ENCODE results near the gene SLC2A8. TPM values are rescaled to one million over a fixed set of nuclear protein-coding genes. Genes with fewer than 3 reads are reported as not detected.

The SLC2A8 gene
- total RNA-seq, 4 donors from 2014 or later: 25.4 to 38.2 (median 29.9) TPM

DNA sequence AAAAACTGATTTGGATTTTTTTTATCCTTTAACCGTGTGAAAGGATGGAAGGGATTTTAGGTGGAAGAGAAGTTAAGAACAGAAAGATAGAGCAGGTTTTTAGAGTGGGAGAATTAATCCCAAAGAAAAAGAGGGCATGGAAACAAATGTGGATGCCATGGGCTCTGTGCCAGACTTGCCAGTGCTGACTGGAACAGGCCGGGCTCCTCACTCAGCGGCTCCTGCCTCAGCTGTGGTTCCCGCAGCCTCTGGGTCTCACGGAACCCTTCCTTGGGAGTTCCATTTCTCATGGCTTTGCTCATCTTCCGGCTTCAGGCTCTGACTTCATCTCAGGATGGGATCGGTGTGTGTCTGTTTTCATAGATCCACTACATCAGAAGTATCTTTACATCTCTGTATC is 30.4 kb upstream of the SLC2A8 start:
- intact Hi-C loops (cut with DNase I): no loop called here
- no peaks in the 10 kb centered on the region for H3K27me3 ChIP-seq
- no peak overlapping the region for H3K4me3 ChIP-seq (replicated peaks in 1 of 3)
- DNase-seq: no peak
- 93 to 94% methylated on average over 7 of the region's 7 CpGs for WGBS, 2 donors
- no peak overlapping the region for H3K27ac ChIP-seq
- H3K9me3 ChIP-seq: no peaks in the 10 kb centered on the region
- no peaks in the 10 kb centered on the region for H3K4me1 ChIP-seq
- H3K36me3 ChIP-seq: no peaks in the 10 kb centered on the region
- TF ChIP-seq POLR2A (IDR thresholded peaks at IDR 0.05): no peak
- TF ChIP-seq, protein P1, sequence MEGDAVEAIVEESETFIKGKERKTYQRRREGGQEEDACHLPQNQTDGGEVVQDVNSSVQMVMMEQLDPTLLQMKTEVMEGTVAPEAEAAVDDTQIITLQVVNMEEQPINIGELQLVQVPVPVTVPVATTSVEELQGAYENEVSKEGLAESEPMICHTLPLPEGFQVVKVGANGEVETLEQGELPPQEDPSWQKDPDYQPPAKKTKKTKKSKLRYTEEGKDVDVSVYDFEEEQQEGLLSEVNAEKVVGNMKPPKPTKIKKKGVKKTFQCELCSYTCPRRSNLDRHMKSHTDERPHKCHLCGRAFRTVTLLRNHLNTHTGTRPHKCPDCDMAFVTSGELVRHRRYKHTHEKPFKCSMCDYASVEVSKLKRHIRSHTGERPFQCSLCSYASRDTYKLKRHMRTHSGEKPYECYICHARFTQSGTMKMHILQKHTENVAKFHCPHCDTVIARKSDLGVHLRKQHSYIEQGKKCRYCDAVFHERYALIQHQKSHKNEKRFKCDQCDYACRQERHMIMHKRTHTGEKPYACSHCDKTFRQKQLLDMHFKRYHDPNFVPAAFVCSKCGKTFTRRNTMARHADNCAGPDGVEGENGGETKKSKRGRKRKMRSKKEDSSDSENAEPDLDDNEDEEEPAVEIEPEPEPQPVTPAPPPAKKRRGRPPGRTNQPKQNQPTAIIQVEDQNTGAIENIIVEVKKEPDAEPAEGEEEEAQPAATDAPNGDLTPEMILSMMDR (IDR thresholded peaks at IDR 0.05): no peak

DNA sequence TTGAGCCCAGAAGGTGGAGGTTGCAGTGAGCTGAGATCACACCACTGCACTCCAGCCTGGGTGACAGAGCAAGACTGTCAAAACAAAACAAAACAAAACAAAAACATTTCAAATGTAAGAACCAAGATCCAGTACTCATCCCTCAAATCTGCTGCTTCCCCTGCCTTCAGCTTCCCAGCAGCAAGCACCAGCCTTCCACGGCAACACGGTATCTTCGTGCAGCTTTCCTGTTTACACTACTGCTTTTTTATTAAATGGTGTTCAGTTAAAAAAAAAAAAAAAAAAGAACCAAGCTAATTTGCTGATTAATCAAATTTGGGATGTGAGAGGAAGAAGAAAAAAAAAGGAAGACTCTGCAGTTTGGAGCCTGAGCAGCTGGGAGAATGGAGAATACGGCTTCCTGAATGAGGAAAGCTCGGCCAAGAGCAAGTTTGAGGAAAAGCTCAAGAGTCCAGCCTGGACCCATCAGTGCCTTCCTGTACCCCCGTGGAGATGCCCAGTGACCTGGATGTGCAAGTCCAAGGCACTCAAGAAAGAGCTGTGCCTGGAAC is 28.0 kb upstream of the SLC2A8 start:
- no peak overlapping the region for H3K4me3 ChIP-seq (replicated peaks in 1 of 3)
- no peak for TF ChIP-seq POLR2A (IDR thresholded peaks at IDR 0.05)
- TF ChIP-seq, protein P1 (IDR thresholded peaks at IDR 0.05): no peak
- H3K36me3 ChIP-seq: no peaks in the 10 kb centered on the region
- intact Hi-C loops (cut with DNase I): no loop called here
- no peaks in the 10 kb centered on the region for H3K27me3 ChIP-seq
- H3K4me1 ChIP-seq: no peaks in the 10 kb centered on the region
- no peak for DNase-seq
- H3K9me3 ChIP-seq: no peaks in the 10 kb centered on the region
- no peak overlapping the region for H3K27ac ChIP-seq
- 71 to 76% methylated on average over 6 of the region's 6 CpGs for WGBS, 2 donors

DNA sequence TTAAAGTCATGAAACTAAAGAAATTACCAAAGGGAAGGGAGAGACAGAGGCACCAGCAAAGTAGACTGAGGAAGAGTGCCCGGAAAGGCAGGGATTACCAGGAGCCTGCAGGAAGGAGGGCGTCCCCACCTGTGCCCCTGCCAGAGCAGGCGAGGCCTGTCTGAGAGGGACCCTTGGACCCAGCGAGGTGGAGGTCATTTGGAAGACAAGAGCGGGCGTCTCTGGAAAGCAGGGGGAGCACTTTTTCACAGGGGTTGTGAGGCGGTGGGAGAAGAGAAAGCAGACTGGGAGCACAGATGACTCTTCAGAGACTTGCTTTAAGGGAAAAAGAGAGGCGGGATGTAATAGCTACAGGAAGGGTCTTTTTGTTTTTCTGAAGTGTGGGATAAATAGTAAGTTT is 27.5 kb upstream of the SLC2A8 start:
- TF ChIP-seq, protein P1 (IDR thresholded peaks at IDR 0.05): no peak
- no peak for TF ChIP-seq POLR2A (IDR thresholded peaks at IDR 0.05)
- intact Hi-C loops (cut with DNase I): no loop called here
- H3K4me1 ChIP-seq: no peaks in the 10 kb centered on the region
- no peak overlapping the region for H3K4me3 ChIP-seq (replicated peaks in 1 of 3)
- H3K36me3 ChIP-seq: no peaks in the 10 kb centered on the region
- no peak for DNase-seq
- 92 to 94% methylated on average over 8 of the region's 8 CpGs for WGBS, 2 donors
- no peaks in the 10 kb centered on the region for H3K27me3 ChIP-seq
- no peaks in the 10 kb centered on the region for H3K9me3 ChIP-seq
- no peak overlapping the region for H3K27ac ChIP-seq

DNA sequence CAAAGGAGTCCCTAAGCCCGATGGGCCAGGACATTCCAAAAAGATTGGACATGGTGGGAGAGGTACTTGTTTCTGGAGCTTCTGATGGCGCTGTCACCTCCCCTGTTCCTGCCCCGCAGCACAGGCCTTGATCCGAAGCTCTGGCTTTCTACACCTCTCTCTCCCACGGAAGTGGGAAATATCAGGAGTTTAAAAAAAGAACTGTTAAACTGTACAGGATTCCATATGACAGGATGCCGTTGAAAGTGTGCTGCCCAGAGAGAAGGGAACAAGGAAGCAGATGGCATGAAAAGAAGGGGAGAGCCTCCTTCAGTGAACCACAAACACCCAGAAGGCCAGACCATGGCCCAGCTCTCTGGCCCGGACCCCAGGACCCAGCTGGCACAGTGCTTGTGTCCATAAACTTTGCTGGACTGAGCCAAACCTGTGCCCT is 26.8 kb upstream of the SLC2A8 start:
- Histone ChIP-seq H3K27ac (no peak overlapping the region), H3K4me1 (no peaks in the 10 kb centered on the region)

More for the DNA sequence above, 26.8 kb upstream of the SLC2A8 start:
- Histone ChIP-seq H3K27me3 (no peaks in the 10 kb centered on the region), H3K4me3 (replicated peaks in 1 of 3) (no peak overlapping the region), H3K36me3 (no peaks in the 10 kb centered on the region), H3K9me3 (no peaks in the 10 kb centered on the region)
- DNase-seq: no peak
- intact Hi-C loops (cut with DNase I): no loop called here
- 82 to 84% methylated on average over 7 of the region's 7 CpGs for WGBS, 2 donors
- TF ChIP-seq, protein P1 (IDR thresholded peaks at IDR 0.05): no peak
- TF ChIP-seq POLR2A (IDR thresholded peaks at IDR 0.05): no peak

Data from thyroid gland (tissue), 4 donors.